GM12878 (cell line): ENCODE data around the gene EVC. TPM values are rescaled to one million over a fixed set of nuclear protein-coding genes. Genes with fewer than 3 reads are reported as not detected.

Experiments
- ATAC-seq: fragments of 200-7000 bp; cut with Tn5 transposase; 3 replicates; pipeline ENCODE4 v1.9.1; 2020; ENCODE audit warnings: mild to moderate bottlenecking, moderate library complexity
- BruUV-seq: library from RNA; stranded (reverse); fragments of 400-500 nt; replicated peaks from 2 replicates; lab custom pipeline; 2021; lab: Mats Ljungman, UMichigan
- CTCF ChIA-PET: fragments of 300-600 bp; sonication (Branson Sonifier 250); formaldehyde crosslinking; extraction: SDS; loops from one replicate; lab custom pipeline; 2021; ENCODE audit warnings: inconsistent platforms; lab: Yijun Ruan, JAX
- POLR2A ChIA-PET: fragments of 350-600 bp; formaldehyde crosslinking; extraction: SDS; loops from one replicate; lab custom pipeline; 2021; ENCODE audit warnings: inconsistent platforms; lab: Charles Lee
- RAD21 ChIA-PET: fragments of 300-600 bp; sonication (Branson Sonifier 250); formaldehyde crosslinking; loops from one replicate; lab custom pipeline; 2023; ENCODE audit warnings: antibody characterized with exemption; ENCODE audit not compliant: unreplicated experiment; lab: Charles Lee
- SMC1A ChIA-PET: fragments of 300-600 bp; sonication (Branson Sonifier 250); formaldehyde crosslinking; loops from one replicate; lab custom pipeline; 2023; ENCODE audit not compliant: unreplicated experiment, uncharacterized antibody; lab: Charles Lee
- DNase-seq: peaks from one replicate; pipeline ENCODE4 v3.0.0-alpha.2; 2011; ENCODE audit warnings: low read depth, low spot score
- FAIRE-seq: peaks from 3 replicates; lab custom pipeline; 2011; peaks lifted over from hg19 to GRCh38; lab: Jason Lieb, UNC
- H2AFZ ChIP-seq: 2 replicates; pipeline ENCODE4 v1.6.0; 2011; ENCODE audit warnings: low read depth, low read length, control low read depth; ENCODE audit not compliant: control insufficient read depth
- H3K27ac ChIP-seq: 2 replicates; pipeline ENCODE4 v1.5.1; 2011; ENCODE audit warnings: control low read depth; ENCODE audit not compliant: control insufficient read depth, insufficient read depth
- H3K27me3 ChIP-seq, 2 experiments: replicated peaks in 1 of 2; 2 replicates each; pipeline versions ENCODE4 v1.6.0 to v1.6.1; 2011; ENCODE audit warnings: low read length in 1 of 2; ENCODE audit not compliant: control insufficient read depth in 2 of 2, insufficient read depth in 2 of 2
- H3K36me3 ChIP-seq, 2 experiments: 2 replicates each; pipeline ENCODE4 v1.5.1; 2011; ENCODE audit warnings: low read length in 1 of 2; ENCODE audit not compliant: control insufficient read depth in 2 of 2, insufficient read depth in 2 of 2
- H3K4me1 ChIP-seq: 2 replicates; pipeline ENCODE4 v1.6.1; 2011; ENCODE audit warnings: mild to moderate bottlenecking, low read length, moderate library complexity, mixed read lengths; ENCODE audit not compliant: control insufficient read depth, insufficient read depth
- H3K4me2 ChIP-seq: 2 replicates; pipeline ENCODE4 v1.6.0; 2011; ENCODE audit warnings: control low read depth; ENCODE audit not compliant: control insufficient read depth, insufficient read depth
- H3K4me3 ChIP-seq: fragments of 200-600 bp; sonication (generic); 2 replicates; pipeline ENCODE4 v1.5.1; 2016
- H3K79me2 ChIP-seq: 2 replicates; pipeline ENCODE4 v1.6.0; 2011; ENCODE audit warnings: low read length; ENCODE audit not compliant: control insufficient read depth, insufficient read depth
- H3K9ac ChIP-seq: 2 replicates; pipeline ENCODE4 v1.8.0; 2011; ENCODE audit warnings: low read length, control low read depth, mixed read lengths; ENCODE audit not compliant: control insufficient read depth, insufficient read depth
- H3K9me3 ChIP-seq: replicated peaks from 3 replicates; pipeline ENCODE4 v1.5.1; 2011; ENCODE audit warnings: mild to moderate bottlenecking, low read length; ENCODE audit not compliant: control insufficient read depth, insufficient read depth
- H4K20me1 ChIP-seq: 2 replicates; pipeline ENCODE4 v1.6.0; 2011; ENCODE audit not compliant: control insufficient read depth, insufficient read depth
- ATF7 ChIP-seq: fragments of 450-650 bp; IDR thresholded peaks from 2 replicates; pipeline ENCODE4 v1.6.1; 2016; ENCODE audit warnings: low read depth, mild to moderate bottlenecking
- CBX5 ChIP-seq: sonication (generic); IDR thresholded peaks from 2 replicates; pipeline ENCODE4 v1.6.1; 2016; ENCODE audit warnings: low read depth, moderate library complexity, mild to moderate bottlenecking, inconsistent platforms
- ESRRA ChIP-seq: IDR thresholded peaks from 2 replicates; pipeline ENCODE4 v1.6.1; 2012; ENCODE audit warnings: mild to moderate bottlenecking, low read length, improper control_type of control experiment
- FOXM1 ChIP-seq: IDR thresholded peaks from 2 replicates; pipeline ENCODE4 v1.6.1; 2012; ENCODE audit warnings: low read depth, mild to moderate bottlenecking, inconsistent platforms, low read length, moderate library complexity
- IRF4 ChIP-seq: IDR thresholded peaks from 2 replicates; pipeline ENCODE4 v1.6.1; 2011; ENCODE audit warnings: low read depth, low read length
- MEF2B ChIP-seq: fragments of 450-650 bp; IDR thresholded peaks from 2 replicates; pipeline ENCODE4 v1.6.1; 2018; ENCODE audit warnings: mild to moderate bottlenecking, moderate library complexity; ENCODE audit not compliant: partially characterized antibody, poor library complexity, severe bottlenecking
- NR2C2 ChIP-seq: IDR thresholded peaks from 2 replicates; pipeline ENCODE4 v1.6.1; 2011; ENCODE audit warnings: borderline replicate concordance, low read depth; ENCODE audit not compliant: control insufficient read depth, insufficient read length
- POLR2AphosphoS5 ChIP-seq: IDR thresholded peaks from 2 replicates; pipeline ENCODE4 v1.6.1; 2011; ENCODE audit warnings: mild to moderate bottlenecking, low read length, inconsistent platforms
- WRNIP1 ChIP-seq: IDR thresholded peaks from 2 replicates; pipeline ENCODE4 v1.6.1; 2011; ENCODE audit warnings: low read depth, low read length, improper control_type of control experiment, borderline replicate concordance
- WGBS: methylation state at CpG from one replicate; pipeline ENCODE4 v1.1.6; 2016; ENCODE audit warnings: low lambda C conversion rate; ENCODE audit not compliant: insufficient replicate concordance, insufficient coverage; ENCODE audit errors: missing lambda C conversion rate; 5-methylcytosine and 5-hydroxymethylcytosine counted together
- in situ Hi-C: fragments of 300-500 bp; cut with MboI; formaldehyde crosslinking; loops from 9 replicates; pipeline ENCODE4 v1.14.3; 2018; ENCODE audit warnings: mixed read lengths
- intact Hi-C: fragments of 100-400 bp; cut with micrococcal nuclease; formaldehyde crosslinking; loops from one replicate; pipeline ENCODE4 v1.14.2; 2022; ENCODE audit not compliant: unreplicated experiment
- polyA plus RNA-seq, 11 experiments: library from polyadenylated mRNA; depleted of rRNA in 4 of 11; unstranded in 6 of 11; stranded (reverse) in 5 of 11; fragments of >200 nt; fragmentation: Nextera tagmentation in 4 of 11; fragmentation: Illumina TruSeq in 1 of 11; extraction: Ambion mirVana in 4 of 11; extraction: Trizol in 1 of 11; gene quantifications; 1 replicate in 1 of 11; 2 replicates in 10 of 11; pipeline versions ENCODE4 v1.2.1 to v1.2.3, GENCODE V29; 2011 to 2016; ENCODE audit warnings: inconsistent platforms in 2 of 11, missing spikeins in 2 of 11, low read depth in 1 of 11
- total RNA-seq, 4 experiments: library from RNA; depleted of rRNA in 3 of 4; stranded (reverse); fragments of >200 nt in 3 of 4; fragmentation: Illumina TruSeq in 1 of 4; extraction: Trizol in 1 of 4; gene quantifications; 2 replicates each; pipeline versions ENCODE4 v1.2.1 to v1.2.3, GENCODE V29; 2013 to 2021
- TF ChIP-seq, protein P1 (sequence below): fragments of 450-650 bp; IDR thresholded peaks from 2 replicates; pipeline ENCODE4 v1.6.1; 2016; ENCODE audit warnings: mild to moderate bottlenecking, moderate library complexity, borderline replicate concordance
- TF ChIP-seq, protein P2 (sequence below): fragments of 450-650 bp; conservative IDR thresholded peaks from 2 replicates; pipeline ENCODE4 v1.6.1; 2017; ENCODE audit warnings: mild to moderate bottlenecking, moderate library complexity
- TF ChIP-seq, protein P3 (sequence below): IDR thresholded peaks from 2 replicates; pipeline ENCODE4 v1.6.1; 2012; ENCODE audit warnings: improper control_type of control experiment, low read depth, low read length; ENCODE audit not compliant: insufficient replicate concordance

Gene EVC
- total and polyA plus RNA-seq, 10 of the 15 experiments (the other 5 are each of a cell fraction or from before 2014, with no cell fraction given): 0.87 to 55.9 (median 15.6) TPM

DNA sequence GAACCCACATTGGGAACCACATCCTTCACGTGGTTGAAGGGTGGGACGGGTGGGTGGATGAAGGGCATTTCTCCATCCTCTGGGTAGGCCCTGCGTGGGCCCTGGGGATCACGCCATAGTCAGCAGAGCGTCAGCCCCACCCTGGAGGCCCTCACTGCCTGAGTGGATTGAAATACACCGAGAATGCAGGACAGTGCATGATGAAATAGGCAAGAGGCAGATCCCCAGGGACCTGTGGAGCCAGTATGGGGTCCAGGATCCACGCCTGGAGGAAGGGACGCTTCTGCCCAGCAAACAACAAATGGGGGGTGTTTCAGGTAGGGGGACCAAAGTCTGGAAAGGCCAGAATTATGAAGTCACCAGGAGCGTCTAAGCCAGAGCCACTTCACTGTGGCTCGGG lies 19.4 kb downstream of the EVC start:
- SMC1A ChIA-PET: no interaction called here
- no peak for TF ChIP-seq IRF4
- TF ChIP-seq ATF7: no peak
- TF ChIP-seq FOXM1: no peak
- TF ChIP-seq, protein P1, sequence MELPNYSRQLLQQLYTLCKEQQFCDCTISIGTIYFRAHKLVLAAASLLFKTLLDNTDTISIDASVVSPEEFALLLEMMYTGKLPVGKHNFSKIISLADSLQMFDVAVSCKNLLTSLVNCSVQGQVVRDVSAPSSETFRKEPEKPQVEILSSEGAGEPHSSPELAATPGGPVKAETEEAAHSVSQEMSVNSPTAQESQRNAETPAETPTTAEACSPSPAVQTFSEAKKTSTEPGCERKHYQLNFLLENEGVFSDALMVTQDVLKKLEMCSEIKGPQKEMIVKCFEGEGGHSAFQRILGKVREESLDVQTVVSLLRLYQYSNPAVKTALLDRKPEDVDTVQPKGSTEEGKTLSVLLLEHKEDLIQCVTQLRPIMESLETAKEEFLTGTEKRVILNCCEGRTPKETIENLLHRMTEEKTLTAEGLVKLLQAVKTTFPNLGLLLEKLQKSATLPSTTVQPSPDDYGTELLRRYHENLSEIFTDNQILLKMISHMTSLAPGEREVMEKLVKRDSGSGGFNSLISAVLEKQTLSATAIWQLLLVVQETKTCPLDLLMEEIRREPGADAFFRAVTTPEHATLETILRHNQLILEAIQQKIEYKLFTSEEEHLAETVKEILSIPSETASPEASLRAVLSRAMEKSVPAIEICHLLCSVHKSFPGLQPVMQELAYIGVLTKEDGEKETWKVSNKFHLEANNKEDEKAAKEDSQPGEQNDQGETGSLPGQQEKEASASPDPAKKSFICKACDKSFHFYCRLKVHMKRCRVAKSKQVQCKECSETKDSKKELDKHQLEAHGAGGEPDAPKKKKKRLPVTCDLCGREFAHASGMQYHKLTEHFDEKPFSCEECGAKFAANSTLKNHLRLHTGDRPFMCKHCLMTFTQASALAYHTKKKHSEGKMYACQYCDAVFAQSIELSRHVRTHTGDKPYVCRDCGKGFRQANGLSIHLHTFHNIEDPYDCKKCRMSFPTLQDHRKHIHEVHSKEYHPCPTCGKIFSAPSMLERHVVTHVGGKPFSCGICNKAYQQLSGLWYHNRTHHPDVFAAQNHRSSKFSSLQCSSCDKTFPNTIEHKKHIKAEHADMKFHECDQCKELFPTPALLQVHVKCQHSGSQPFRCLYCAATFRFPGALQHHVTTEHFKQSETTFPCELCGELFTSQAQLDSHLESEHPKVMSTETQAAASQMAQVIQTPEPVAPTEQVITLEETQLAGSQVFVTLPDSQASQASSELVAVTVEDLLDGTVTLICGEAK: no peak
- no peak for TF ChIP-seq POLR2AphosphoS5
- no peak for TF ChIP-seq MEF2B
- TF ChIP-seq, protein P2, sequence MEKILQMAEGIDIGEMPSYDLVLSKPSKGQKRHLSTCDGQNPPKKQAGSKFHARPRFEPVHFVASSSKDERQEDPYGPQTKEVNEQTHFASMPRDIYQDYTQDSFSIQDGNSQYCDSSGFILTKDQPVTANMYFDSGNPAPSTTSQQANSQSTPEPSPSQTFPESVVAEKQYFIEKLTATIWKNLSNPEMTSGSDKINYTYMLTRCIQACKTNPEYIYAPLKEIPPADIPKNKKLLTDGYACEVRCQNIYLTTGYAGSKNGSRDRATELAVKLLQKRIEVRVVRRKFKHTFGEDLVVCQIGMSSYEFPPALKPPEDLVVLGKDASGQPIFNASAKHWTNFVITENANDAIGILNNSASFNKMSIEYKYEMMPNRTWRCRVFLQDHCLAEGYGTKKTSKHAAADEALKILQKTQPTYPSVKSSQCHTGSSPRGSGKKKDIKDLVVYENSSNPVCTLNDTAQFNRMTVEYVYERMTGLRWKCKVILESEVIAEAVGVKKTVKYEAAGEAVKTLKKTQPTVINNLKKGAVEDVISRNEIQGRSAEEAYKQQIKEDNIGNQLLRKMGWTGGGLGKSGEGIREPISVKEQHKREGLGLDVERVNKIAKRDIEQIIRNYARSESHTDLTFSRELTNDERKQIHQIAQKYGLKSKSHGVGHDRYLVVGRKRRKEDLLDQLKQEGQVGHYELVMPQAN: no peak
- TF ChIP-seq CBX5: no peak
- TF ChIP-seq NR2C2: no peak
- TF ChIP-seq, protein P3, sequence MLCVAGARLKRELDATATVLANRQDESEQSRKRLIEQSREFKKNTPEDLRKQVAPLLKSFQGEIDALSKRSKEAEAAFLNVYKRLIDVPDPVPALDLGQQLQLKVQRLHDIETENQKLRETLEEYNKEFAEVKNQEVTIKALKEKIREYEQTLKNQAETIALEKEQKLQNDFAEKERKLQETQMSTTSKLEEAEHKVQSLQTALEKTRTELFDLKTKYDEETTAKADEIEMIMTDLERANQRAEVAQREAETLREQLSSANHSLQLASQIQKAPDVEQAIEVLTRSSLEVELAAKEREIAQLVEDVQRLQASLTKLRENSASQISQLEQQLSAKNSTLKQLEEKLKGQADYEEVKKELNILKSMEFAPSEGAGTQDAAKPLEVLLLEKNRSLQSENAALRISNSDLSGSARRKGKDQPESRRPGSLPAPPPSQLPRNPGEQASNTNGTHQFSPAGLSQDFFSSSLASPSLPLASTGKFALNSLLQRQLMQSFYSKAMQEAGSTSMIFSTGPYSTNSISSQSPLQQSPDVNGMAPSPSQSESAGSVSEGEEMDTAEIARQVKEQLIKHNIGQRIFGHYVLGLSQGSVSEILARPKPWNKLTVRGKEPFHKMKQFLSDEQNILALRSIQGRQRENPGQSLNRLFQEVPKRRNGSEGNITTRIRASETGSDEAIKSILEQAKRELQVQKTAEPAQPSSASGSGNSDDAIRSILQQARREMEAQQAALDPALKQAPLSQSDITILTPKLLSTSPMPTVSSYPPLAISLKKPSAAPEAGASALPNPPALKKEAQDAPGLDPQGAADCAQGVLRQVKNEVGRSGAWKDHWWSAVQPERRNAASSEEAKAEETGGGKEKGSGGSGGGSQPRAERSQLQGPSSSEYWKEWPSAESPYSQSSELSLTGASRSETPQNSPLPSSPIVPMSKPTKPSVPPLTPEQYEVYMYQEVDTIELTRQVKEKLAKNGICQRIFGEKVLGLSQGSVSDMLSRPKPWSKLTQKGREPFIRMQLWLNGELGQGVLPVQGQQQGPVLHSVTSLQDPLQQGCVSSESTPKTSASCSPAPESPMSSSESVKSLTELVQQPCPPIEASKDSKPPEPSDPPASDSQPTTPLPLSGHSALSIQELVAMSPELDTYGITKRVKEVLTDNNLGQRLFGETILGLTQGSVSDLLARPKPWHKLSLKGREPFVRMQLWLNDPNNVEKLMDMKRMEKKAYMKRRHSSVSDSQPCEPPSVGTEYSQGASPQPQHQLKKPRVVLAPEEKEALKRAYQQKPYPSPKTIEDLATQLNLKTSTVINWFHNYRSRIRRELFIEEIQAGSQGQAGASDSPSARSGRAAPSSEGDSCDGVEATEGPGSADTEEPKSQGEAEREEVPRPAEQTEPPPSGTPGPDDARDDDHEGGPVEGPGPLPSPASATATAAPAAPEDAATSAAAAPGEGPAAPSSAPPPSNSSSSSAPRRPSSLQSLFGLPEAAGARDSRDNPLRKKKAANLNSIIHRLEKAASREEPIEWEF: no peak
- TF ChIP-seq ESRRA: no peak
- no peak for TF ChIP-seq WRNIP1

More for the DNA sequence above, 19.4 kb downstream of the EVC start:
- ChIA-PET CTCF (no interaction called here), POLR2A (no interaction called here), RAD21 (no interaction called here)
- intact Hi-C loops: no loop called here
- Histone ChIP-seq H3K79me2 (no peaks in the 10 kb centered on the region; the same call in 1 of the 2 replicates), H2AFZ (no peak overlapping the region), H3K4me1 (no peaks in the 10 kb centered on the region), H3K4me3 (no peak overlapping the region), H3K27me3 (no peaks in the 10 kb centered on the region), H4K20me1 (no peaks in the 10 kb centered on the region), H3K36me3 (peaks cover 2 to 5% of the 10 kb centered on the region in 2 experiments; a peak in 3 of 4 replicates), H3K27ac (no peak overlapping the region), H3K9me3 (peaks cover 3% of the 10 kb centered on the region; the same call in 2 of the 3 replicates), H3K4me2 (no peak overlapping the region), H3K9ac (no peak overlapping the region)
- FAIRE-seq: no peak
- DNase-seq: no peak
- in situ Hi-C loops: no loop called here
- BruUV-seq: no TSS peak
- WGBS: 15% methylated on average over 10 of the region's 10 CpGs
- ATAC-seq: no peak
